SIG-M5 (cell line): Measurements from ENCODE around the gene CAMK1G.

Experiments used
- DNase-seq: peaks from one replicate; lab custom pipeline; 2025; lab: John Stamatoyannopoulos, UW

Gene CAMK1G

GRCh38 chr1:209601809-209602657 is 18.5 kb downstream of the CAMK1G start:
- no peak for DNase-seq

- no peak for DNase-seq
Observed at GRCh38 chr1:209603877-209604276, 20.4 kb downstream of the CAMK1G start.

- no peak for DNase-seq
Observed at GRCh38 chr1:209607102-209607794, 23.7 kb downstream of the CAMK1G start.

GRCh38 chr1:209607795-209608178 is 24.3 kb downstream of the CAMK1G start:
- no peak for DNase-seq

GRCh38 chr1:209609041-209609790 is 25.7 kb downstream of the CAMK1G start:
- no peak for DNase-seq

GRCh38 chr1:209609791-209610630 is 26.5 kb downstream of the CAMK1G start:
- no peak for DNase-seq

- no peak for DNase-seq
Observed at GRCh38 chr1:209610631-209610905, 27.1 kb downstream of the CAMK1G start.

GRCh38 chr1:209611771-209612570 is 28.5 kb downstream of the CAMK1G start:
- no peak for DNase-seq

- no peak for DNase-seq
Observed at GRCh38 chr1:209612646-209613399, 29.3 kb downstream of the CAMK1G start.

GRCh38 chr1:209613400-209614150 is 30.1 kb downstream of the CAMK1G start:
- DNase-seq, result no peak

- no peak for DNase-seq
Observed at GRCh38 chr1:209614151-209614420, 30.6 kb downstream of the CAMK1G start.

- DNase-seq, result no peak
Observed at GRCh38 chr1:209614906-209615305, 31.4 kb downstream of the CAMK1G start.

GRCh38 chr1:209616366-209617046 is 33.0 kb downstream of the CAMK1G start:
- no peak for DNase-seq

GRCh38 chr1:209617047-209617673 is 33.6 kb downstream of the CAMK1G start:
- DNase-seq, result no peak

- DNase-seq, result no peak
Observed at GRCh38 chr1:209617755-209618154, 34.2 kb downstream of the CAMK1G start.

- DNase-seq, result no peak
Observed at GRCh38 chr1:209618291-209618690, 34.8 kb downstream of the CAMK1G start.

GRCh38 chr1:209618756-209619420 is 35.4 kb downstream of the CAMK1G start:
- no peak for DNase-seq
